ENCODE results near the gene MFAP2. TPM values are rescaled to one million over a fixed set of nuclear protein-coding genes. Genes with fewer than 3 reads are reported as not detected.
A peak's percentile ranks its signal among the peaks of the same experiment; 100 is the strongest.
"Not testable (repeated sequence)": the region's sequence is repeated elsewhere in the genome, so short reads cannot be mapped to it uniquely, and the experiment has no call there.

MFAP2 gene
- total RNA-seq, 1 donor from 2014 or later: 154 TPM

- H3K9me3 Mint-ChIP-seq (ENCODE audit: unreplicated experiment): no peaks in the 10 kb centered on the region
- H3K36me3 Mint-ChIP-seq (ENCODE audit: low read depth, unreplicated experiment): peaks cover 13% of the 10 kb centered on the region
- no peaks in the 10 kb centered on the region for H3K4me1 Mint-ChIP-seq (ENCODE audit: unreplicated experiment)
- TF ChIP-seq, protein P1, sequence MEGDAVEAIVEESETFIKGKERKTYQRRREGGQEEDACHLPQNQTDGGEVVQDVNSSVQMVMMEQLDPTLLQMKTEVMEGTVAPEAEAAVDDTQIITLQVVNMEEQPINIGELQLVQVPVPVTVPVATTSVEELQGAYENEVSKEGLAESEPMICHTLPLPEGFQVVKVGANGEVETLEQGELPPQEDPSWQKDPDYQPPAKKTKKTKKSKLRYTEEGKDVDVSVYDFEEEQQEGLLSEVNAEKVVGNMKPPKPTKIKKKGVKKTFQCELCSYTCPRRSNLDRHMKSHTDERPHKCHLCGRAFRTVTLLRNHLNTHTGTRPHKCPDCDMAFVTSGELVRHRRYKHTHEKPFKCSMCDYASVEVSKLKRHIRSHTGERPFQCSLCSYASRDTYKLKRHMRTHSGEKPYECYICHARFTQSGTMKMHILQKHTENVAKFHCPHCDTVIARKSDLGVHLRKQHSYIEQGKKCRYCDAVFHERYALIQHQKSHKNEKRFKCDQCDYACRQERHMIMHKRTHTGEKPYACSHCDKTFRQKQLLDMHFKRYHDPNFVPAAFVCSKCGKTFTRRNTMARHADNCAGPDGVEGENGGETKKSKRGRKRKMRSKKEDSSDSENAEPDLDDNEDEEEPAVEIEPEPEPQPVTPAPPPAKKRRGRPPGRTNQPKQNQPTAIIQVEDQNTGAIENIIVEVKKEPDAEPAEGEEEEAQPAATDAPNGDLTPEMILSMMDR (IDR thresholded peaks at IDR 0.05; ENCODE audit: unreplicated experiment): no peak
- DNase-seq (ENCODE audit: low spot score): no peak
- H3K4me3 Mint-ChIP-seq (ENCODE audit: unreplicated experiment): no peak overlapping the region
- peaks cover 15% of the 10 kb centered on the region for H3K27me3 Mint-ChIP-seq (ENCODE audit: unreplicated experiment)
- no peak overlapping the region for H3K27ac Mint-ChIP-seq (ENCODE audit: unreplicated experiment)
Observed at GRCh38 chr1:16944038-16944437, 36.4 kb downstream of the MFAP2 start.

GRCh38 chr1:16939386-16940180, 40.8 kb downstream of the MFAP2 start:
- peaks cover 13% of the 10 kb centered on the region for H3K27me3 Mint-ChIP-seq (ENCODE audit: unreplicated experiment)
- H3K9me3 Mint-ChIP-seq (ENCODE audit: unreplicated experiment); H3K4me3 Mint-ChIP-seq (ENCODE audit: unreplicated experiment); H3K27ac Mint-ChIP-seq (ENCODE audit: unreplicated experiment); DNase-seq (ENCODE audit: low spot score); H3K4me1 Mint-ChIP-seq (ENCODE audit: unreplicated experiment): not testable (repeated sequence)
- peaks cover 20% of the 10 kb centered on the region for H3K36me3 Mint-ChIP-seq (ENCODE audit: low read depth, unreplicated experiment)

DNA sequence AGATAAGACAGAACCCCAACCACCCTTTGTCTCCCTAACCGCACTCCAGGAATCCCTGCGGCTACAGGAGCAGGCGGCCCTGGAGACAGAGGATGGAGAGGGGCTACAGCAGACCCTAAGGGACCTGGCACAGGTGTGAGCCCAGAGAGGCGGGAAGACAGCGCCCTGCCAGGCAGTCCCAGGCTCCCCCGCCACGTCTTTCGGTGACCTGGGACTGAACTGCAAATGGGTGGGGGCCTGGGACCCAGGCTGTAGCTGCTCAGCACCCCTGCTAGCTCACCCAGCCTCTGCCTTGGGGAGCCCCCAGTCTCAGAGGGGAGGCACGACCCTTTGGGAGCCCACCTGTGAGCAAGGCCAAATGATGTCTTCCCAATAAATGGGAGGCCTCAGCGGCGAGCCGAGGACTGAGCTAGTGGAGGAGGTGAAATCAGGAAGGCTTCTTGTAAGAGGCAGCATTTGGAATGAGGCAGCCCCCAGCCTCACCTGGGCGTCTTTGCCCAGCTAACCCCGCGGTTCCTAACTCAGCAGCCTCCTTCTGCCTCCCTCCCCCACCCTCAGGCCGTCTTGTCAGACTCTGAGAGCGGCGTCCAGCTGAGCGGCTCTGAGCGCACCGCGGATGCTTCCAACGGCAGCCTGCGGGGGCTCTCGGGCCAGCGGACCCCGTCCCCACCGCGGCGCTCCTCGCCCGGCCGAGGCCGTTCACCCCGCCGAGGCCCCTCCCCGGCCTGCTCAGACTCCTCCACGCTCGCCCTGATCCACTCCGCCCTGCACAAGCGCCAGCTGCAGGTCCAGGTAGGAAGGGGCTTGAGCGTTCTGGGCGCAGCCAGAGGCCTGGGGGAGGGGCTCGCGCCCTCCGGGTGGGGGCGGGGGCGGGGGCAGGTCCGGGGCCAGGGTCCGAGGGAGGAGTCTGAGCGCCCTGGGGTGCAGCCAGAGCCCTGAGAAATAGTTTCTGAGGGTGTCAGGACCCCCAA, 41.8 kb downstream of the MFAP2 start:
- TF ChIP-seq, protein P1 (IDR thresholded peaks at IDR 0.05; ENCODE audit: unreplicated experiment): no peak
- no peaks in the 10 kb centered on the region for H3K4me1 Mint-ChIP-seq (ENCODE audit: unreplicated experiment)
- peaks cover 13% of the 10 kb centered on the region for H3K27me3 Mint-ChIP-seq (ENCODE audit: unreplicated experiment)
- no peak for DNase-seq (ENCODE audit: low spot score)
- H3K4me3 Mint-ChIP-seq (ENCODE audit: unreplicated experiment): no peak overlapping the region
- H3K27ac Mint-ChIP-seq (ENCODE audit: unreplicated experiment): no peak overlapping the region
- no peaks in the 10 kb centered on the region for H3K9me3 Mint-ChIP-seq (ENCODE audit: unreplicated experiment)
- peaks cover 20% of the 10 kb centered on the region for H3K36me3 Mint-ChIP-seq (ENCODE audit: low read depth, unreplicated experiment)

- not testable (repeated sequence) for H3K4me3 Mint-ChIP-seq (ENCODE audit: unreplicated experiment); H3K27ac Mint-ChIP-seq (ENCODE audit: unreplicated experiment); DNase-seq (ENCODE audit: low spot score); H3K9me3 Mint-ChIP-seq (ENCODE audit: unreplicated experiment); H3K4me1 Mint-ChIP-seq (ENCODE audit: unreplicated experiment)
- peaks cover 21% of the 10 kb centered on the region for H3K36me3 Mint-ChIP-seq (ENCODE audit: low read depth, unreplicated experiment)
- H3K27me3 Mint-ChIP-seq (ENCODE audit: unreplicated experiment): peaks cover 13% of the 10 kb centered on the region
Observed at GRCh38 chr1:16936580-16936979, 43.8 kb downstream of the MFAP2 start.

- not testable (repeated sequence) for H3K4me3 Mint-ChIP-seq (ENCODE audit: unreplicated experiment); H3K9me3 Mint-ChIP-seq (ENCODE audit: unreplicated experiment); H3K27ac Mint-ChIP-seq (ENCODE audit: unreplicated experiment); DNase-seq (ENCODE audit: low spot score); H3K4me1 Mint-ChIP-seq (ENCODE audit: unreplicated experiment)
- peaks cover 25% of the 10 kb centered on the region for H3K36me3 Mint-ChIP-seq (ENCODE audit: low read depth, unreplicated experiment)
- peaks cover 11% of the 10 kb centered on the region for H3K27me3 Mint-ChIP-seq (ENCODE audit: unreplicated experiment)
Observed at GRCh38 chr1:16933945-16934344, 46.5 kb downstream of the MFAP2 start.

DNA sequence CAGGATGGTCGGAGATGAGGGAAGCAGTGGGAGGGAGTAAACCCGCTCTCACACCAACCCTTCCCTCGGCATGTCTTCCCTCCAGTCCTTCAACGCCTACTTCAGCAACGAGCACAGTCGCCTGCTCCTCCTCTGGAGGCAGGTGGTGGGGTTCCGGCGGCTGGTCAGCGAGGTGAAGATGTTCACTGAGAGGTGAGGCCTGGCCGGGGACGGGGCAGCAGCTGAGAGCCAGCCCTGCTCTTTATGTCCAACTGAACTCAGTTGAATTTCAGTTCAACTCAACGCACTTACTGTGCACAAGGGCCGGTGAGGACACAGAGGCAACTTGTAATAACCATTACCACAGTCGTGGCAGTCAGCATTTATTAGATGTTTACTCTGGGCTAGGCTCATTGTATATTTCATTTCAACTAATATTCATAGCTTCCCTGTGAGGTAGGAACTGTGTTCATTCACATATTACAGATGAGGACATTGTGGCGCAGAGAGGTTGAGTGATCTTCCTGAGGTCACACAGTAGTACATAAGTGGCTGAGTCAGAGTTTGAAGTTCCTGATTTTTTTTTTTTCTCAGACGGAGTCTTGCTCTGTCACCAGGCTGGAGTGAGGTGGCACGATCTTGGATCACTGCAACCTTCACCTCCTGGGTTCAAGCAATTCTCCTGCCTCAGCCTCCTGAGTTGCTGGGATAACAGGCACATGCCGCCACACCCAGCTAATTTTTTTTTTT, 49.0 kb downstream of the MFAP2 start:
- Mint-ChIP-seq H3K36me3 (ENCODE audit: low read depth, unreplicated experiment) (peaks cover 24% of the 10 kb centered on the region), H3K27me3 (ENCODE audit: unreplicated experiment) (peaks cover 13% of the 10 kb centered on the region), H3K27ac (ENCODE audit: unreplicated experiment) (peak overlapping the region; percentile 32)
- not testable (repeated sequence) for DNase-seq (ENCODE audit: low spot score); H3K9me3 Mint-ChIP-seq (ENCODE audit: unreplicated experiment); H3K4me1 Mint-ChIP-seq (ENCODE audit: unreplicated experiment); H3K4me3 Mint-ChIP-seq (ENCODE audit: unreplicated experiment)

DNA sequence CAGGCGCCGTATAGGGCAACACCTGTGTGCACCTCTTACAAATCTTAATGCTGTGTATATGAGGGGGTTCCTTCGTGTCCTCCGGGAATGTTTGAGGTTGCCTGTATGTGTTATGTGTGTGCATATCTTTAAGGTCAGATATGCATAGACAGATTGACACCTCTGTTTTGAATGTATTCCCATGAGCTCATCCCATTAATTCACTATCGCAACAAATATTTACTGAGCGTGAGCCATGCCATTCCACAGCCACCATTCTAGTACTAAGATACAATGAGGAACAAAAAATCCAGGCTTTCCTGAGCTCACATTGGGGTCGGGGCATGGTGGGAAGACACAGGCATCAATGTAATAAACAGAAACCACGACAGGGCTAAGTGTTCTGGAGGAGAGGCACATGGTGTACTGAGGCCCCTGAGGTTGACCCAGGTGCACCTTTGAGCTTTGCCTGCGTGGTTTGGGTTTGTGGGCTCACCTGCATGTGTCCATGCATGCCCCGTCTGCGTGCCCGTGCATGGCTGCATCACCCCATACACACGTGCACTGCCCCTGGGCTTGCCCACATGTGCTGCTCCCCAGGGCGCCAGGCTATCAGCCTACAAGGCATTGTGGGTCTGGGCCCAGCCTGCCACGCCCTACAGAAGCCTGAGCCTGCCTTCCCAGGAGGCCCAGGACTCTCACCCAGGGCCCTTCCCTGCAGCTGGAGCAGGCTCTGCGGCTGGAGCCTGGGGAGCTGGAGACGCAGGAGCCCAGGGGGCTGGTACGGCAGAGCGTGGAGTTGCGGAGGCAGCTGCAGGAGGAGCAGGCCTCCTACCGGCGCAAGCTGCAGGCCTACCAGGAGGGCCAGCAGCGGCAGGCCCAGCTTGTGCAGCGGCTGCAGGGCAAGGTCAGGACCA, 51.0 kb downstream of the MFAP2 start:
- Mint-ChIP-seq H3K27me3 (ENCODE audit: unreplicated experiment) (peaks cover 16% of the 10 kb centered on the region), H3K4me3 (ENCODE audit: unreplicated experiment) (peak overlapping the region; percentile 7), H3K36me3 (ENCODE audit: low read depth, unreplicated experiment) (peaks cover 18% of the 10 kb centered on the region)
- not testable (repeated sequence) for H3K27ac Mint-ChIP-seq (ENCODE audit: unreplicated experiment); H3K9me3 Mint-ChIP-seq (ENCODE audit: unreplicated experiment); DNase-seq (ENCODE audit: low spot score); H3K4me1 Mint-ChIP-seq (ENCODE audit: unreplicated experiment)

Data from endothelial cell (in vitro differentiated cells).